Fibroblast of villous mesenchyme (primary cell): ENCODE results near the gene VAT1L. TPM values are rescaled to one million over a fixed set of nuclear protein-coding genes. Genes with fewer than 3 reads are reported as not detected.

Experiments
- DNase-seq: peaks from one replicate; pipeline ENCODE4 v3.0.0-alpha.2; 2010; ENCODE audit warnings: low read depth
- H3K4me3 ChIP-seq: 2 replicates; pipeline ENCODE4 v1.5.1; 2011; ENCODE audit warnings: low read depth, mild to moderate bottlenecking, low read length
- total RNA-seq: library from RNA; depleted of rRNA; stranded (reverse); fragments of >200 nt; gene quantifications from 2 replicates; pipeline ENCODE4 v1.2.3, GENCODE V29; 2012
- TF ChIP-seq, protein P1 (sequence below): IDR thresholded peaks from 2 replicates; pipeline ENCODE4 v1.5.1; 2012; ENCODE audit warnings: low read depth, mild to moderate bottlenecking, low read length; ENCODE audit not compliant: insufficient read depth

Gene VAT1L
- total RNA-seq, 1 donor, result 37.6 TPM

DNA sequence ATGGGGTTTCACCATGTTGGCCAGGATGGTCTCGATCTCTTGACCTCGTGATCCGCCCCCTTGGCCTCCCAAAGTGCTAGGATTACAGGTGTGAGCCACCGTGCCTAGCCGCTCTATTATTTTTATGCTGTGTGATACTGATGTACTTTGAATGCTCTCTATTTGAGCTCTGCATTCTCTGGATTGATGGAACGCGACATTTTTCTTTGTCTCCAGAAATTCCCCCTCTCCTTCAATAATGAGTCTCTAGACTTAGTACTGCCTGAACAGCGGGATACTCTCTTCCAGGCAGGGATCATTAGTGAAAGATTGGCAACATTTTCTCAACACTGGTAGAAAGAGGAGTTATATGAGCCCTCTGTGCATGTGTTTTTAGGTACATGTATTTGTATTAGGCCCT is 140.6 kb downstream of the VAT1L start:
- no peak for DNase-seq
- no peak overlapping the region for H3K4me3 ChIP-seq
- TF ChIP-seq, protein P1, sequence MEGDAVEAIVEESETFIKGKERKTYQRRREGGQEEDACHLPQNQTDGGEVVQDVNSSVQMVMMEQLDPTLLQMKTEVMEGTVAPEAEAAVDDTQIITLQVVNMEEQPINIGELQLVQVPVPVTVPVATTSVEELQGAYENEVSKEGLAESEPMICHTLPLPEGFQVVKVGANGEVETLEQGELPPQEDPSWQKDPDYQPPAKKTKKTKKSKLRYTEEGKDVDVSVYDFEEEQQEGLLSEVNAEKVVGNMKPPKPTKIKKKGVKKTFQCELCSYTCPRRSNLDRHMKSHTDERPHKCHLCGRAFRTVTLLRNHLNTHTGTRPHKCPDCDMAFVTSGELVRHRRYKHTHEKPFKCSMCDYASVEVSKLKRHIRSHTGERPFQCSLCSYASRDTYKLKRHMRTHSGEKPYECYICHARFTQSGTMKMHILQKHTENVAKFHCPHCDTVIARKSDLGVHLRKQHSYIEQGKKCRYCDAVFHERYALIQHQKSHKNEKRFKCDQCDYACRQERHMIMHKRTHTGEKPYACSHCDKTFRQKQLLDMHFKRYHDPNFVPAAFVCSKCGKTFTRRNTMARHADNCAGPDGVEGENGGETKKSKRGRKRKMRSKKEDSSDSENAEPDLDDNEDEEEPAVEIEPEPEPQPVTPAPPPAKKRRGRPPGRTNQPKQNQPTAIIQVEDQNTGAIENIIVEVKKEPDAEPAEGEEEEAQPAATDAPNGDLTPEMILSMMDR, result no peak

DNA sequence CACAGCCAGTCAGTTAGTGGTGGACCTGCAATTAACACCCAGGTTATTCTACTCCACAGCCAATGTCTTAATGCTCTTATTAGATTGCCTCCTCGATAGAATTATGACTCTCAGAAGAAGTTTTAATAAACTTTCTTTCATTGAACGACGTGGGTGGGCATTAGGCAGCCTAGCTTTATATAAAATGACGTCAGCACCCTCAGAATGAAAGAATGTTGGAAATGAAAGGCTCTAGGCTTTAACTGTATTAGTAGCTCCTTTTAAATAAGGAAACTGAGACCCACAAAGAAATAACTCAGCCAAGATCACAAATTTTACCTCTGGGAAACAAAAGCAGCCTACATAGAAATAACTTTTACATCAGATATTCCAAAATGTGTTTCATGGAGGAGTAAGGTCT is 142.7 kb downstream of the VAT1L start:
- no peak overlapping the region for H3K4me3 ChIP-seq
- no peak for DNase-seq
- TF ChIP-seq, protein P1, result no peak

DNA sequence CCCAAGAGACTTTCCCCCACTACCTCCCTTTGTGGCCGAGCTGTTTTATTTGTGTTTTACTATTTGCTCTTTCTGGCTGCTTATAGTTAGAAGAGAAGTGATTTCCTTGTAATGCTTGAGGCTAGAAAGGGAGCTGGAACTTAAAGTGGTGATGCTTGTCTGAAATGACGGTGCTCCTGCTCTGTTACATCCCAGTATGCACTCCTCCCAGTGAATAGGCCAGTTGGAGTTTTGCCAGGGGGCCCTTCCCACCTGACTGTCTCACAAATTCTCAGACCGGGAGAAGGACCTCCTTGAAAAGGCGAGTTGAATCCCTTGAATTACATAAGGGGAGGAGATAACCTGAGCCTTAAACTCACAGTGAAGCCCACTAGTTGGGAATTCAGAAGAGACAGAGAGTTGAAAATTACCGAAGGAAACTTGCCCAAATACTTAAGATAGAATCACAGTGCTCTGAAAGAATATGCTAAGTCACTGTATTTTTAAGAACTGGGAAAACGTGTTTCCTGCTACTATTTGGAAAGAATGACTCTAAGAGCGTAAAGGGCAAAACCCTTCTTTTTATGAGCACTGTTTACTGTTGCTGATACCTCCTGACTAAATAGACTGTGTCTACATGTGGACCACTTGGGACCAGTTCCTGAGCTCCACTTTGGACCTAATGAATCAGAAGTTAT is 149.2 kb downstream of the VAT1L start:
- DNase-seq, result peak; percentile 33
- TF ChIP-seq, protein P1, result no peak
- H3K4me3 ChIP-seq, result no peak overlapping the region

DNA sequence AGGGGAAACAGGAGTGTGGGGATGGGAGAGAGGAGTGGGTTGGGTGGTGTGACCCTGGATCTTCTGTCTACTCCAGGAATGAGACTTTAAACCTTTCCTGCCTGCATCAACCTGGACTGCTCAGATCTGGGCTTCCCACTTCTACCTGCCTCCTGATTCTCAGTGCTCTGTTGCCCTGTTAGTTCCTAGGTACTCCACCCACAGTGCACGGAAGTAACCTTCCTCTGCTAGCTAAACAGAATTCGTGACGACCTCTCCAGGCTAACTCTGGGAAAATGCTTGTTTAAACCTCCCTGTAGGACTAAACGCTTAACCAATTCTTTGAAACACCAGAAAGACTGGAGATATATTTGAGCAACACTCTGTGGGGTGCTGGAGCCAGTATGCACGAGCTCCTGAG is 150.5 kb downstream of the VAT1L start:
- TF ChIP-seq, protein P1, result no peak
- DNase-seq, result no peak
- H3K4me3 ChIP-seq, result no peak overlapping the region

DNA sequence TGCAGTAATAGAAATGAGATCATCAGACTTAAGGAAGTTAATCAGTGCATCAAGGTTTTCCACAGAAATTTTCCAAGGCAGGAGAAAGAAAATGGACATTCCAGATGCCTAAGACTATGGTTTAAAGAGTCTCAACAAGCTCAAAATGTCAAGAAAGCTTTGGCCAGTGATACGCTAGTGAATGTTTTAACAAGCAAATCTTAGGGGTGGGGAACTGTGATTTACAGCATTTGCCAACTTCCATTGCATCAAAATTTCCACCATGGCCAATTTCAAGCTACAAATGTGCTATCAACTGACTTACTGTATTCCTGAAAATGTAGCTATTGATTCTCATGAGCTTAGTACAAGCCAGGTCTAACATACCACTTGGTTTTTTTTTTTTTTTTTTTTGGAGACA is 151.6 kb downstream of the VAT1L start:
- no peak for DNase-seq
- TF ChIP-seq, protein P1, result no peak

DNA sequence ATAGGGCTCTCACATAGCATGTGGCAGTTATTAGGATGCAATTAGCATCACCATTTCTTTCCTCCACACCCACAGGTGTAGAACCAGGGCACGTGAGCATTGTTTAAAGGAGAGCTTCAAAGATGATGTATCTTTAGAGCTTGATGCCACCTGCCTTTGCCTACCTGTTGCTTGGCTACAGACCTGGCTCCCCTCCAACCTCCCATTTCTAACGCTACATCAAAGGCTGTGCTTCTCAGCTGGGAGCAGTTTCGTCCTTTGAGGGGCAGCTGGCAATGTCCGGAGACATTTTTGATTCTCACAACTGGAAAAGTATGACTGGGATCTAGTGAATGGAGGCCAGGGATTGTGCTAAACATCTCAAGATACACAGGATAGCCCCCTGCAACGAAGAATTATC is 155.4 kb downstream of the VAT1L start:
- H3K4me3 ChIP-seq, result no peak overlapping the region
- no peak for DNase-seq
- TF ChIP-seq, protein P1, result no peak

More for the DNA sequence above, 151.6 kb downstream of the VAT1L start:
- H3K4me3 ChIP-seq, result no peak overlapping the region

DNA sequence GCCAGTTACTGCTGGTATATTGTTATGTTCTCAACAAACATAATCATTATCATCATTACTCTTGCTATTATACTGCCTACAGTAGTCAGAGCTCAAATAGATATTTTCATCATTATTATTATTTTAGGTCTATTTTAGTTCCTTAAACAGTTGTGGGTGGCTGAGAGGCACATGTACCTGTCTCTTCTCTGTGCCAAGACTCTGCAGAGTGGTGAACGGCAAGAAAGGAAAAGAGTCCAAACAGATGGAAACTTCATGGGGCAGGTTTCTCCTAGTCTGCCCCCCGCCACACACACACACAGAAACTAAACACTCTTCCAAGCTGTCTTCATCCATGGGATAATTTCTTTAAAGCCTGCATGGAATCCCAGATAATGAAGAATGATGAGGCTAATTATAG is 156.3 kb downstream of the VAT1L start:
- TF ChIP-seq, protein P1, result no peak
- H3K4me3 ChIP-seq, result no peak overlapping the region
- DNase-seq, result no peak
